NCI-H1694 (cell line): ENCODE results near the gene THEMIS2.
"Not testable (repeated sequence)": the region's sequence is repeated elsewhere in the genome, so short reads cannot be mapped to it uniquely, and the experiment has no call there.

Experiments used
- DNase-seq: peaks from one replicate; lab custom pipeline; 2025; lab: John Stamatoyannopoulos, UW

Gene THEMIS2

DNA sequence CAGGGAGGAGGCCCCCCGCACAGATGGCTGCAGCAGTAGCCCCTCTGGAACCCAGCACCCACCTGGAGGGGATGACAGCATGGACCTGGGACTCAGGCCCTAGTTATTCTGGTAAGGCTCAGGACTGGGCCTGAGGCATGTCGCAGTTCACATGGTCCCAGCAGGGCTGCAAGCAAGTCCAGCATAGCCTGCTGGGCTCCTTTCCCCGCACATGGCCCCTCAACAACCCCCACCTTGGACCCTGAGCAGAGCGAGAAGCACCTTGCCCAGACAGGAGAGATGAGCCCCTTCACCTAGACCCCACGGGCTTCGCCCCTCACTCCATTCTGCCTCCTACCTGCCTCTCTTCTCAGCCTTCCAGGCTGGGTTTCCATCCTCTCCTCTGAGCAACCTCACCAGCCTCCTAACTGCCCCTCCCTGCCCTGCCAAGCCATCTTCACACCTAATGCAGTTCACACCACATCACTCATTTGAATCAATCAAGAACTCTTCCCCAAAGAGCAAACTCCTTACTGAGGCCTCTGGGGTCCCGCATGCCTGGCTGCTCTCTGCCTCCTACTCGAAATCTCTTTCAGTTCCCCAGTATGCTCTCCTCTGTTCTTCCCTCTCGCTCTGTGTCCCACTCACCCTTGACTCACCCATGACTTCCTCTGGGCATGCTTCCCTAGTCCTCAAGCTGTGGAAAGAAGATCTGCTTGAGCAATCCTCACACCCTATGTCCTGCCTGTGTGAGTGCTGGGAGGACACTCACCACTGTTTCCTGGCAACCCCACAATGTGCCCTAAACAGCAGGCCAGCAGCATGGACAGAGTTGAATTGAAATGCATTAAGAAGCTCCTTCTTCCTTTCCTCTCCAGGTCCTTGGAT, 9.4 kb upstream of the THEMIS2 start:
- DNase-seq: no peak

DNA sequence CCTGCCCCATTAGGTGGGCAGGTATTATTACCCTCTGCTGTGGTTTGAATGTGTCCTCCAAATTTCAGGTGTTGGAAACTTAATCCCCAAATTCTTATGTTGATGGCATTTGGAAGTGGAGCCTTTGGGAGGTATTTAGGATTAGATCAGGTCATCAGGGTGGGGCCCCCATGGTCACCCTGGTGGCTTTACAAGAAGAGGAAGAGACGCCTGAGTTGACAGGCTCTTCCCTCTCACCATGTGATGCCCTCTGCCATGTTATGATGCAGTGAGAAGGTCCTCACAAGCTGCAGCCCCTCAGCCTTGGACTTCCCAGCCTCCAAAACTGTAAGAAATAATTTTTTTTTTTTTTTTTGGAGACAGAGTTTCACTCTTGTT, 8.8 kb upstream of the THEMIS2 start:
- DNase-seq: no peak

DNA sequence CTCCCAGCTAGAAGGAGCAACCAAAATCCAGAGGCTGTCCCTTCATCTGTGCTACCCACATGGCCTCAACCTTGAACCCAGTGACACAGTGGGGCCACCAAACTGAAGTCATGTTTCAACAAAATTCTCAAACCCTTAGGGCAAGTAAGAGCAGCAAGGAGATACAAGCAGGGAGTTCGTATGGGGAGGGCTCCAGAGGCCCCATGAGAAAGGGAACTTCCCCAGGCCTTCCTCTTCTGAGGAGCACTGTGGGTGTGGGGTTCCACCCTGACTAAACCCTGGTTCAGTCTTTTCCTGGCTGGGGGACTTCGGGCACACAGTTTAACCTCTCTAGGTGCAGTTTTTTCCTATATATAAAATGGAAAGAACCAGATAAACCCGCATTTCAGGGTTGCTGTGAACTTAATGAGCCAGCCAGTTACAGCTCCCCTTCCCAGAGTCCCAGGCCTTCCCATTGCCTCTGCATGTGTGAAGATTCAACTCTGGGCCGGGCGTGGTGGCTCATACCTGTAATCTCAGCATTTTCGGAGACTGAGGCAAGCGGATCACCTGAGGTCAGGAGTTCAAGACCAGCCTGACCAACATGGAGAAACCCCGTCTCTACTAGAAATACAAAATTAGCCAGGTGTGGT, 8.0 kb upstream of the THEMIS2 start:
- DNase-seq: no peak

DNA sequence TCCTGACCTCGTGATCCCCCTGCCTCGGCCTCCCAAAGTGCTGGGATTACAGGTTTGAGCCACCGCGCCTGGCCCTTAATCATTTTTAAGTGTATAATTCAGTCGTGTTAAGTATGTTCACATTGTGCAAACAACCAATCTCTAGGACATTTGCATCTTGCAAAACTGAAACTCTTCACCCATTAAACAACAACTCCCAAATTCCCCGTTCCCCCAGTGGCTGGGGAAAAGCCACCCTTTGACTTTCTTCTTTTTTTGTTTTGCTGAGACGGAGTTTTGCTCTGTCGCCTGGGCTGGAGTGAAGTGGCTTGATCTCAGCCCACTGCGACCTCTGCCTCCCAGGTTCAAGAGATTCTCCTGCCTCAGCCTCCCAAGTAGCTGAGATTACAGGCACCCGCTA, 6.5 kb upstream of the THEMIS2 start:
- DNase-seq: no peak

GRCh38 chr1:27868556-27868931, 3.8 kb upstream of the THEMIS2 start:
- no peak for DNase-seq

GRCh38 chr1:27868932-27869718, 3.2 kb upstream of the THEMIS2 start:
- no peak for DNase-seq

DNA sequence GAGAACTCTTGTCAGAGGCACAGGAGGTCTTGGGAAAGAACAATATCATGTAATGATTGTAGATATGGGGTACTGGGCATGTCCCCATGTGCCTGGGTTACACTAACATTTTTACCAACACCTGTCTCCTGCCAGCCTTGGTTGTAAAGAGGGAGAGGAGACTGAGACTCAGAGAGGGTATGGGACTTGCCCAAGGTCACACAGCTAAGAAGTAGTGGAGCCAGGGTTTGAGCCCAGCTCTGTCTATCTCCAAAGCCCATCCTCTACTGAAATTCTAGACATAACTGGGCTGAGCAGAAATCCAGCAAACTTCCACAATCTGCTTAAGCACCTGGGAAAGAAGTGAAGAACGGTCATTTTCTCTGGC, 2.6 kb upstream of the THEMIS2 start:
- DNase-seq: no peak

GRCh38 chr1:27871076-27871475, 1.3 kb upstream of the THEMIS2 start:
- not testable (repeated sequence) for DNase-seq

- no peak for DNase-seq
Measured at GRCh38 chr1:27872802-27873551, 633 bp downstream of the THEMIS2 start.

DNA sequence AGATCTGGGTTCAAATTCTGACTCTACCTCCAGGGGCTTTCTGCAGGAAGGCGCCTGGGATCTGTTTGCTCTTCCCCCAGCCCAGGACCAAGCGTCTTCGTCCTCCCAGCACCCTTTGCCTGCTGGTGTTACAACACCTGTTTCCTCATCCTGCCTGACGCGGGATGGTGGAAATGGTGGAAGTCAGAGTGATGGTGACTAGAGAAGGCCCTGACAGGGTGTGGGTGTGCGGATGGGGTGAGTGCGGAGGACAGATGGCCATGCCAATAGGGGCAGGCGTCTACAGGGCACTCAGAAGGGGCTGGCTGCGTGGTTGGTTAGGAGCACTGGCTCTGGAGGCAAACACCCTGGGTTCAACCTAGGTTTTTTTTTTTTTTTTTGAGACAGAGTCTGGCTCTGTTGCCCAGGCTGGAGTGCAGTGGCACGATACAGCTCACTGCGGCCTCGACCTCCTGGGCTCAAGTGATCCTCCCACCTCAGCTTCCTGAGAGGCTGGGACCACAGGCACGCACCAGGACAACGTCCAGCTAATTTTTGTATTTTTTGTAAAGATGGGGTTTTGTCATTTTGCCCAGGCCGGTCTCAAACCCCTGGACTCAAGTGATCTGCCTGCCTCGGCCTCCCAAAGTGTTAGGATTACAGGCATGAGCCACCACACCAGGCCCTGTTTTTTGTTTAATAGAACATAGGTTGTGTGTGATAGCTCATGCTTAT, 1.5 kb downstream of the THEMIS2 start:
- no peak for DNase-seq

GRCh38 chr1:27876341-27877114, 4.2 kb downstream of the THEMIS2 start:
- DNase-seq: no peak

DNA sequence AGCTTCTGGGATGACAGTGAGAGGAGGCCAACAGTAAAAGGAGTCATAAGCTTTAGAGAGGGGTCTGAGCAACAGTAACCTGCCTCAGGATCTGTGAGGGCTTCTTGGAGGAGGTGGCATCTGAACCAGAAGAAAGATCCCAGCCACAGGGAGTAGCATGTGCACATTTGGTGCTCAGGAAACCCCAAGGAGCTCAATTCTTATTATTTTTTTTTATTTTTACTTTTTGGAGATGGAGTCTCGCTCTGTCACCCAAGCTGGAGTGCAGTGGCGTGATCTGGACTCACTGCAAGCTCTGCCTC, 4.7 kb downstream of the THEMIS2 start:
- no peak for DNase-seq

- DNase-seq: no peak
Measured at GRCh38 chr1:27878039-27878438, 5.7 kb downstream of the THEMIS2 start.

DNA sequence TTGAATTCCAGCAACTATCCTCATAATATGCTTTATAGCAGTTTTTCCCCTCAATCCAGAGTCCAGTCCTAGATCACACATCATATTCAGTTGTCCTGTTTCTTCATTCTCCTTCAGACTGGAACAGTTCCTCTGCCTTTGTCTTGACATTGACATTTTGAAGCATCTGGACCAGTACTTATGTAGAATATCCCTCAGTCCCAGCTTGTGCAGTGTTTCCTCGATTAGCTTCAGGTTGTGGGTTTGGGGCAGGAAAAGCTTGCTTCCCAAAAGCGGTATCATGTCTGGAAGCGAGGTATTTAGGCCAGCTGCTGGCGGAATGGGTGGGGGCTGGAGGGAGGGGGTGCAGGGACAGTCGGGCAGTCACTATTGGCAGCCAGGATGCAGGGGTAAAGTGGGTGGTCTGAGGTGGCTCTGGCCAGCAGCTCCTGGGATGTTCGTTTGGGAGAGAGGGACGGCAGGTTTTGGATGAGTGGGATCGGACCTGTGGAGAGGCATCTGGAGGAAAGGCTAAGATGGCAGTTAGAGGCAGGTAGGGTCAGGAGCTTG, 6.5 kb downstream of the THEMIS2 start:
- no peak for DNase-seq

DNA sequence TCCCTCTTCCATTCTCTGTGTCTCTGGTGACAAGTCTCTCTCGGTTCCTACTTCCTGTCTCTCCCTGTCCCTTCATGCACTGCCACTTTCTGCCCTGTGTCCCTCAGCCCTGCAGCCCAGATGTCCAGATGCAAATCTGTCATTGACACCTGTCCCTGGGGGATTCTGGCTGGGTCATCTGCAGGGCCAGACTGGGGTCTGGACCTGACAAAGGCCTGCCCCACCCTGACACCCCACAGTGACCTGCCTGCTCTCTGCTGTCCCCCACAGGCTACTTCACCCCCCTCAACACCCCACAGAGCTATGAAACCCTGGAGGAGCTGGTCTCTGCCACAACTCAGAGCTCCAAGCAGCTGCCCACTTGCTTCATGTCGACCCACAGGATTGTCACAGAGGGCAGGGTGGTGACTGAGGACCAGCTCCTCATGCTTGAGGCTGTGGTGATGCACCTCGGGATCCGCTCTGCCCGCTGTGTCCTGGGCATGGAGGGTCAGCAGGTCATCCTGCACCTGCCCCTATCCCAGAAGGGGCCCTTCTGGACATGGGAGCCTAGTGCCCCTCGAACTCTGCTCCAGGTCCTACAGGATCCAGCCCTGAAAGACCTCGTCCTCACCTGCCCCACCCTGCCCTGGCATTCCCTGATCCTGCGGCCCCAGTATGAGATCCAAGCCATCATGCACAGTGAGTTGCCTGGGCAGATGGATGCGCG, 7.2 kb downstream of the THEMIS2 start:
- no peak for DNase-seq

GRCh38 chr1:27882543-27882903, 10.2 kb downstream of the THEMIS2 start:
- no peak for DNase-seq

DNA sequence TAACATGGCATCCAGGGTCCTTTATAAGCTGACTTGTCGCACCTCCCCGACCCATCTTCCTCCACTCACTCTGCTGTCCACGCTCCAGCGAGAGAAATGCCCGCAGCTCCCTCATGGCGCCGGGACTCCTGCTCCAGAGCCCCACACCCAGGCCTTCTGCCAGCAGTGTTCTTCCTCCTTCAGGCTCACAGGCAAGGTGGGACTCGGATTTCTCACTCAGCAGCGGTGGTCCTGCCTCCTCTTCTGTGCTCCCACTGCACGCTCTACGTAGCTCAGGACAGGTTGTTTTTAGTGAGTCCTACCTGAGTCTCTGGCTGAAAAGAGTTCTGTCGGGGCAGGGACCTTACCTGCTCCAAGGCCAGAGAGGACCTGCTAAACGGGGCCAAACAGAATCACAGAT, 11.2 kb downstream of the THEMIS2 start:
- no peak for DNase-seq

- DNase-seq: no peak
Measured at GRCh38 chr1:27884006-27884954, 11.9 kb downstream of the THEMIS2 start.

DNA sequence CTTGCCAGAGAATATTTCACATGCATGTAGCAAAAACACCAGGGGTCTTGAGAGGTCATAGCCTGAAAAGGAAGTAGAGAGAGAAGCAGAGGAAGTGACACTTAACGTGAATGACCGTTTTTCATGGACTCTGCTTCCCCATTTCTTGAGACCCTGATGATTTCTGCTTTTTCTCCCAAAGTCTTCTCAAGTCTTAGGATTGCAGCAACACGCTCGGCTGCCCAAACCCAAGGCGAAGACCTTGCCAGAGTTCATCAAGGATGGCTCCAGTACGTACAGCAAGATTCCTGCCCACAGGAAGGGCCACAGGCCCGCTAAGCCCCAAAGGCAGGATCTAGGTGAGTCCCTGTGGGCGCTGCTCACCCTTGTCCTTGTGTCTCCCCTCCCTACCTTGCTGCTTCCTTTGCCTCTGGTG, 12.8 kb downstream of the THEMIS2 start:
- no peak for DNase-seq
